Measurements from ENCODE around the gene DHRS3. TPM values are rescaled to one million over a fixed set of nuclear protein-coding genes. Genes with fewer than 3 reads are reported as not detected.

Gene DHRS3
- total RNA-seq, 6 experiments from 2014 or later: 6.0 to 29.1 (median 27.1) TPM

GRCh38 chr1:12622506-12622905, 4.5 kb upstream of the DHRS3 start:
- Mint-ChIP-seq H3K4me3 (no peak overlapping the region), H3K9me3 (no peaks in the 10 kb centered on the region), H3K27ac (no peak overlapping the region), H3K36me3 (ENCODE audit: low read depth) (no peaks in the 10 kb centered on the region), H3K27me3 (ENCODE audit: insufficient read depth) (peaks cover 22% of the 10 kb centered on the region), H3K4me1 (ENCODE audit: low read depth) (peaks cover 30% of the 10 kb centered on the region)
- TF ChIP-seq CTCF (IDR thresholded peaks at IDR 0.05): no peak
- no peak for DNase-seq

DNA sequence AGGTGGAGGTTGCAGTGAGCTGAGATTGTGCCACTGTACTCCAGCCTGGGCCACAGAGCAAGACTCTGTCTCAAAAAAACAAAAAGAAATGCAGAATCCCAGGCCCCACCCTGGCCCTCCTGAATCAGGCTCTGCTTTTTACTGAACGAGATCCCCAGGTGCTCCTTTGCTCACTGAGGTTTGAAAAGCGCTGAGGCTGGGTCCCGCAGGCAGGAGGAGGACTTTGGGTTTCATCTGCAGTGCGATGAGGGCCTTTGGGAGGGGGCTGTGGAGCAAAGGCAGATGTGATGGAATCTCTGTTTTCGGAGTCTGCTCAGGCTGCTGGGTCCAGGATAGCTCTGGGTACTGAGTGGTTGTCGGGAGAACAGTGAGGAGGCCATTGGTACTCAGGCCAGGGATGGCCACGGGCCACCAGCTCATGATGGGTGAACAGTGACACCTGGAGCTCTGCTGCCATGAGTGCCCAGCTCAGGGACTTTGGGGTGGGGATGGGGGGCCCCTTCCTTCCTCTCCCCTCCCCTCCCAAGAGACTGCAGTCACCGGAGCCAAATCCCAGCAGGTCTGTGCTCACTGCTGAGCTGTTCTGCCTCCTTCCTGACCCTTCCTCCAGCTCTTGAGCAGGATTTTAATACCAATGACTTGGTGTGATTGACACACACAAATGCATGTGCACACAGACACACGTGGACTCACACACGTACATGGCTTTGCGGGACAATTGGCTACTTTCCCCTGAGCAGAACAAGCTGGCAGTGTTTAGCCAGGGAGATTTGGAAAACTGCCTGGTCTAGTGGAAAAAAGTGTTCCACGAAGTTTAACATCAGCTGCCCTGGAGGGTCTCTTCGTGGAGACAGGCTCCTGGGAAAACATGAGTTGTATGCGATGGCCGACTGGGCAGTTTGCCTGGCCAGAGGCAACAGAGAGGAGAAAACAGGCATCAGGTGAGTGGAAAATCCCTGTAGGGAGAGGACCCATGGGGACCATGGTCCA, 3.6 kb upstream of the DHRS3 start:
- no peak for TF ChIP-seq CTCF (IDR thresholded peaks at IDR 0.05)
- Mint-ChIP-seq H3K4me3 (no peak overlapping the region), H3K27me3 (ENCODE audit: insufficient read depth) (peaks cover 22% of the 10 kb centered on the region), H3K9me3 (no peaks in the 10 kb centered on the region), H3K4me1 (ENCODE audit: low read depth) (peaks cover 37% of the 10 kb centered on the region), H3K27ac (no peak overlapping the region), H3K36me3 (ENCODE audit: low read depth) (no peaks in the 10 kb centered on the region)
- DNase-seq: no peak

DNA sequence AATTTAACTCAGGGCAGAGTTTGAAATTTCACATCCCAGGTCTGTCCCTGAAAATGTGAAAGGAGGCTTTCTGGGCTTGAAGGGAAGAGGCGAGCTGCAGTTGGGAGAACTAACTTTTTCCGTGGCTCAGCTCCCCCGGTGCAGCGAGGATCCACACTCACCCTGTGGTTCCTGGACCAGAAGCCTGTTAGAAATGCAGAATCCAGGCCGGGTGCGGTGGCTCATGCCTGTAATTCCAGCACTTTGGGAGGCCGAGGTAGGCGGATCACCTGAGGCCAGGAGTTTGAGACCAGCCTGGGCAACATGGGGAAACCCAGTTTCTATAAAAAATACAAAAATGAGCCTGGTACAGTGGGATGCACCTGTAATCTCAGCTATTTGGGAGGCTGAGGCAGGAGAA, 2.9 kb upstream of the DHRS3 start:
- H3K27ac Mint-ChIP-seq: no peak overlapping the region
- H3K4me1 Mint-ChIP-seq (ENCODE audit: low read depth): peaks cover 44% of the 10 kb centered on the region
- H3K4me3 Mint-ChIP-seq: no peak overlapping the region

GRCh38 chr1:12620488-12620865, 2.5 kb upstream of the DHRS3 start:
- Mint-ChIP-seq H3K27ac (no peak overlapping the region), H3K36me3 (ENCODE audit: low read depth) (no peaks in the 10 kb centered on the region), H3K4me3 (no peak overlapping the region), H3K4me1 (ENCODE audit: low read depth) (peaks cover 48% of the 10 kb centered on the region), H3K9me3 (no peaks in the 10 kb centered on the region), H3K27me3 (ENCODE audit: insufficient read depth) (peaks cover 13% of the 10 kb centered on the region)
- no peak for TF ChIP-seq CTCF (IDR thresholded peaks at IDR 0.05)
- no peak for DNase-seq

More for the DNA sequence above, 2.9 kb upstream of the DHRS3 start:
- no peak for TF ChIP-seq CTCF (IDR thresholded peaks at IDR 0.05)
- DNase-seq: no peak
- H3K36me3 Mint-ChIP-seq (ENCODE audit: low read depth): no peaks in the 10 kb centered on the region
- H3K27me3 Mint-ChIP-seq (ENCODE audit: insufficient read depth): peaks cover 17% of the 10 kb centered on the region
- H3K9me3 Mint-ChIP-seq: no peaks in the 10 kb centered on the region

DNA sequence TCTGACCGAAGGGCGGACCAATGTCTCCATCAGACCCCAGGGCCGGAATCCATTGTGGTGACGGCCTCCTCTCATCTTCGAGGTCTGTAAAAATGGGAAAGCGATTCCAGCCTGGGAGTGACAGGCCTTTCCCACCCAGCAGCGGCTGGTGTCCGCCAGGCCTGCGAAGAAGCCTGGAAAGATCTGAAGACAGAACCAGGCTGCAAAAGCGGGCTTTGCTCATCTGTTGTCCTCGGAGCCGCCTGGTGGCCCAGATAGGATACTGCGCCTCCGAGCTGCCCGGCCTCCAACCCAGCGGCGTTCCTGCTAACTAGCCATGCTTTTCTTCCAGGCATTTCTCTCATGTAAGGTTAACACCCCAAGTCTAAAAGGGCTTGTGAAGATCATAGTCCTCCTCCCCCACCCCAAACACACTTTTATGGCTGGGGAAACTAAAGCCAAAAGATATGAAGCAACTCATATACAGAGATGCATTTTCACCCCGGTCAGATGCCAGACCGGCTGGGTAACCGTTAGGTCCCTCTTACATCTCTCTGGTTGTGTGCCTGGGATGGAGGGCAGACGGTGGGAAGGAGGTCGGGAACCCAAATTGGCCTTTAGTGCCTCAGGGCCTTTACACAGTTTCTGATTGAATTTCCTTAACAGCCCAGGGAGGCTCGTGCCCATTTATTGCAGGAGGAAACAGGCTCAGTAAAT, 1.9 kb upstream of the DHRS3 start:
- Mint-ChIP-seq H3K27ac (peak overlapping the region; percentile 84), H3K36me3 (ENCODE audit: low read depth) (no peaks in the 10 kb centered on the region; the same call in 1 of the 2 replicates), H3K9me3 (no peaks in the 10 kb centered on the region), H3K4me3 (peak overlapping the region; percentile 93; the same call in 1 of the 2 replicates), H3K27me3 (ENCODE audit: insufficient read depth) (peaks cover 10% of the 10 kb centered on the region), H3K4me1 (ENCODE audit: low read depth) (peaks cover 54% of the 10 kb centered on the region)
- DNase-seq: peak; percentile 82
- TF ChIP-seq CTCF (IDR thresholded peaks at IDR 0.05): peak; percentile 97
